Astrocyte (in vitro differentiated cells and primary cell): ENCODE measurements around the gene SRSF2. TPM values are rescaled to one million over a fixed set of nuclear protein-coding genes. Genes with fewer than 3 reads are reported as not detected.
"Not testable (repeated sequence)": the region's sequence is repeated elsewhere in the genome, so short reads cannot be mapped to it uniquely, and the experiment has no call there.

Source experiments
- DNase-seq: peaks from one replicate; pipeline ENCODE4 v3.0.0-alpha.2; 2010; ENCODE audit warnings: low read depth
- FAIRE-seq: peaks from 2 replicates; lab custom pipeline; 2011; peaks lifted over from hg19 to GRCh38; lab: Jason Lieb, UNC
- H2AFZ ChIP-seq: 2 replicates; pipeline ENCODE4 v1.6.0; 2012; ENCODE audit warnings: low read depth, low read length, inconsistent platforms
- H3K27ac ChIP-seq: 2 replicates; pipeline ENCODE4 v1.5.1; 2011; ENCODE audit warnings: low read depth, low read length, inconsistent platforms
- H3K27me3 ChIP-seq: 2 replicates; pipeline ENCODE4 v1.6.0; 2011; ENCODE audit warnings: low read length, inconsistent platforms; ENCODE audit not compliant: insufficient read depth
- H3K36me3 ChIP-seq: 2 replicates; pipeline ENCODE4 v1.5.1; 2011; ENCODE audit warnings: low read length, inconsistent platforms; ENCODE audit not compliant: insufficient read depth
- H3K4me1 ChIP-seq: 2 replicates; pipeline ENCODE4 v1.5.1; 2011; ENCODE audit warnings: low read length, inconsistent platforms; ENCODE audit not compliant: insufficient read depth
- H3K4me2 ChIP-seq: 2 replicates; pipeline ENCODE4 v1.6.0; 2012; ENCODE audit warnings: low read length, inconsistent platforms
- H3K4me3 ChIP-seq: 2 replicates; pipeline ENCODE4 v1.5.1; 2011; ENCODE audit warnings: low read depth, mild to moderate bottlenecking, low read length, inconsistent platforms; ENCODE audit not compliant: insufficient read depth
- H3K79me2 ChIP-seq: 2 replicates; pipeline ENCODE4 v1.6.0; 2012; ENCODE audit warnings: mild to moderate bottlenecking, low read length, inconsistent platforms; ENCODE audit not compliant: insufficient read depth
- H3K9ac ChIP-seq: 2 replicates; pipeline ENCODE4 v1.6.0; 2012; ENCODE audit warnings: mild to moderate bottlenecking, low read length, inconsistent platforms
- H3K9me3 ChIP-seq: 2 replicates; pipeline ENCODE4 v1.5.1; 2012; ENCODE audit warnings: low read depth, mild to moderate bottlenecking, low read length, inconsistent platforms; ENCODE audit not compliant: insufficient read depth
- H4K20me1 ChIP-seq: 2 replicates; pipeline ENCODE4 v1.6.0; 2012; ENCODE audit warnings: low read length, inconsistent platforms; ENCODE audit not compliant: insufficient read depth
- H3K27ac Mint-ChIP-seq: one replicate; pipeline ENCODE4 v1.8.0; 2021; ENCODE audit warnings: mild to moderate bottlenecking, mixed read lengths; ENCODE audit not compliant: unreplicated experiment
- H3K27me3 Mint-ChIP-seq: one replicate; pipeline ENCODE4 v1.8.0; 2021; ENCODE audit warnings: low read depth, mixed read lengths; ENCODE audit not compliant: unreplicated experiment
- H3K36me3 Mint-ChIP-seq: one replicate; pipeline ENCODE4 v1.8.0; 2021; ENCODE audit warnings: low read depth, mixed read lengths; ENCODE audit not compliant: unreplicated experiment
- H3K4me1 Mint-ChIP-seq: one replicate; pipeline ENCODE4 v1.8.0; 2021; ENCODE audit warnings: low read depth, mixed read lengths; ENCODE audit not compliant: unreplicated experiment
- H3K4me3 Mint-ChIP-seq: one replicate; pipeline ENCODE4 v1.8.0; 2021; ENCODE audit warnings: mild to moderate bottlenecking, moderate library complexity, mixed read lengths; ENCODE audit not compliant: unreplicated experiment
- H3K9me3 Mint-ChIP-seq: one replicate; pipeline ENCODE4 v1.8.0; 2021; ENCODE audit warnings: mild to moderate bottlenecking, mixed read lengths; ENCODE audit not compliant: unreplicated experiment
- EZH2 ChIP-seq: IDR thresholded peaks from 2 replicates; pipeline ENCODE4 v1.6.1; 2012; ENCODE audit warnings: mild to moderate bottlenecking, low read length, inconsistent platforms; ENCODE audit not compliant: insufficient read depth
- total RNA-seq: library from RNA; stranded (reverse); gene quantifications from 2 replicates; pipeline ENCODE4 v1.2.1, GENCODE V29; 2021
- TF ChIP-seq, protein P1 (sequence below): IDR thresholded peaks from 2 replicates; pipeline ENCODE4 v1.5.1; 2011; ENCODE audit warnings: low read depth, mild to moderate bottlenecking, inconsistent platforms, low read length, moderate library complexity; ENCODE audit not compliant: insufficient read depth

SRSF2 gene
- total RNA-seq, 1 donor from 2014 or later = 176 TPM

GRCh38 chr17:76710863-76711611, 26.1 kb downstream of the SRSF2 start, which contains the start of gene MXRA7:
TSS of gene MXRA7 (minus strand) at chr17:76710965. CDS start at chr17:76710946, 19 bp downstream.
- DNase-seq = no peak
- Histone ChIP-seq H3K27me3 (no peaks in the 10 kb centered on the region), H4K20me1 (peaks cover 73% of the 10 kb centered on the region), H3K79me2 (peaks cover 81% of the 10 kb centered on the region), H3K36me3 (peaks cover 15% of the 10 kb centered on the region), H3K4me3 (peak within 1 kb of the TSS; percentile 81), H3K27ac (peak within 1 kb of the TSS; percentile 98), H3K4me1 (peaks cover 40% of the 10 kb centered on the region), H3K9ac (peak within 1 kb of the TSS; percentile 97), H3K4me2 (peak within 1 kb of the TSS; percentile 96), H2AFZ (no peak within 1 kb of the TSS), H3K9me3 (no peaks in the 10 kb centered on the region)
- peaks cover 10% of the 10 kb centered on the region for H3K36me3 Mint-ChIP-seq
- FAIRE-seq = no peak
- H3K27ac Mint-ChIP-seq = peak within 1 kb of the TSS; percentile 93
- TF ChIP-seq EZH2 = no peak
- TF ChIP-seq, protein P1, sequence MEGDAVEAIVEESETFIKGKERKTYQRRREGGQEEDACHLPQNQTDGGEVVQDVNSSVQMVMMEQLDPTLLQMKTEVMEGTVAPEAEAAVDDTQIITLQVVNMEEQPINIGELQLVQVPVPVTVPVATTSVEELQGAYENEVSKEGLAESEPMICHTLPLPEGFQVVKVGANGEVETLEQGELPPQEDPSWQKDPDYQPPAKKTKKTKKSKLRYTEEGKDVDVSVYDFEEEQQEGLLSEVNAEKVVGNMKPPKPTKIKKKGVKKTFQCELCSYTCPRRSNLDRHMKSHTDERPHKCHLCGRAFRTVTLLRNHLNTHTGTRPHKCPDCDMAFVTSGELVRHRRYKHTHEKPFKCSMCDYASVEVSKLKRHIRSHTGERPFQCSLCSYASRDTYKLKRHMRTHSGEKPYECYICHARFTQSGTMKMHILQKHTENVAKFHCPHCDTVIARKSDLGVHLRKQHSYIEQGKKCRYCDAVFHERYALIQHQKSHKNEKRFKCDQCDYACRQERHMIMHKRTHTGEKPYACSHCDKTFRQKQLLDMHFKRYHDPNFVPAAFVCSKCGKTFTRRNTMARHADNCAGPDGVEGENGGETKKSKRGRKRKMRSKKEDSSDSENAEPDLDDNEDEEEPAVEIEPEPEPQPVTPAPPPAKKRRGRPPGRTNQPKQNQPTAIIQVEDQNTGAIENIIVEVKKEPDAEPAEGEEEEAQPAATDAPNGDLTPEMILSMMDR = no peak
- no peaks in the 10 kb centered on the region for H3K9me3 Mint-ChIP-seq
- peak within 1 kb of the TSS; percentile 91 for H3K4me3 Mint-ChIP-seq
- peaks cover 40% of the 10 kb centered on the region for H3K4me1 Mint-ChIP-seq
- no peaks in the 10 kb centered on the region for H3K27me3 Mint-ChIP-seq

DNA sequence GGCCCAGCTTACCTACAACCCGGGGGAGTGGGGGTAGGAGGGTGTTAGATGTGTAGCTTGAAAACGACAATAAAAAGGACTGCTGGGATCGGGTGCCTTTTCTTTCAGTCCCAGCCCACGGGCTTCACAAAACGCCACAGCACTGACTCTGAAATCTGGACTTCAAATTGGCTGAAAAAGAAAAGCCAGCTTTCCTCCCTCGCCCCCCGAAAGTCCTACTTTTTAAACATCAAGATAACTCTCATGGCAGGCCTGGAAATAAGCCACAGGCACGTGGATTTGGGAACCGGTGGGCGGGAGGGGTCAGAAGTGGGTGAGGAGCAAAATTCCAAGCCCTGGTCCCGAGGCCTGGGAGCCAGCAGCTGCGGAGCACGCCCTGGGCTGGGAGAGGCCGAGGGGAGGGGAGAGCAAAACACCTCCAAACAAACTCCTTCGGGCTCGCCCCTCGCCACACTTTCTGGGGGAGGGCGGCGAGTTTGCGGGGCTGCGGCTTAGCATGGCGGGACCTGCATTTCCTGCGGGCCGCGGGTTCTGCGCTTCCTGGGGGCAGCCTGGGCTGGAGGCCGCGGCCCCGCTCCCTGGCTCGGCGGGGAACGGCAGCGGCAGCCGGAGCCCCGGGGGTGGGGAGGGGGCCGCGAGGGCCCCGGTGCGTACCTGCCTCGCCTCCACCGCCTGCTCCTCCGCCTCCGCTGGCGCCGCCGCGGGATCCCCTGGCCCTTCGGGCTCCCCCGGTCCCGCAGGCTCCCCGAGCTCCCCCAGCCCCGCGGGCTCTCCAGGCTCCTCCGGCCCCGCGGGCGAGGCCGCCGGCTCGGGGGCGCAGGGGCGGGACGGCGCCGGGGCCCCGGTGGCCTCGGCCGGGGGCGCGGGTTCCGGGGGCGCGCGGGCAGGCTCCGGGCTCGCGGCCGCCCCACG, 26.9 kb downstream of the SRSF2 start:
- Mint-ChIP-seq H3K4me1 (peaks cover 38% of the 10 kb centered on the region), H3K4me3 (peak overlapping the region; percentile 91), H3K27ac (peak overlapping the region; percentile 93)
- peak overlapping the region; percentile 96 for H3K4me2 ChIP-seq
- H3K9me3 ChIP-seq, H3K9me3 Mint-ChIP-seq, H3K27me3 ChIP-seq, DNase-seq, H3K36me3 Mint-ChIP-seq, H3K27me3 Mint-ChIP-seq, FAIRE-seq, H2AFZ ChIP-seq: not testable (repeated sequence)
- peaks cover 15% of the 10 kb centered on the region for H3K36me3 ChIP-seq
- peaks cover 74% of the 10 kb centered on the region for H4K20me1 ChIP-seq
- peaks cover 32% of the 10 kb centered on the region for H3K4me1 ChIP-seq
- peak overlapping the region; percentile 81 for H3K4me3 ChIP-seq
- peak overlapping the region; percentile 97 for H3K9ac ChIP-seq
- H3K27ac ChIP-seq = peak overlapping the region; percentile 98
- H3K79me2 ChIP-seq = peaks cover 86% of the 10 kb centered on the region
